GM13976 (cell line): ENCODE results near the gene SNRNP70.
"Not testable (repeated sequence)": the region's sequence is repeated elsewhere in the genome, so short reads cannot be mapped to it uniquely, and the experiment has no call there.

Experiments
- DNase-seq: peaks from one replicate; pipeline ENCODE4 v3.0.0; 2012; ENCODE audit warnings: low spot score
- CTCF ChIP-seq: IDR thresholded peaks from 2 replicates; pipeline ENCODE4 v1.5.1; 2012; ENCODE audit warnings: borderline replicate concordance, mild to moderate bottlenecking; ENCODE audit not compliant: insufficient read depth; ENCODE audit errors: extremely low read depth, missing control alignments, control extremely low read depth
- in situ Hi-C: fragments of 300-500 bp; cut with MboI; formaldehyde crosslinking; loops from one replicate; pipeline ENCODE4 v1.12.0; 2022; ENCODE audit warnings: low sequenced_read_pairs, mixed read lengths, inconsistent platforms; ENCODE audit not compliant: unreplicated experiment

The SNRNP70 gene

GRCh38 chr19:49136771-49137171 lies 51.5 kb downstream of the SNRNP70 start:
- no peak for DNase-seq
- no peak for TF ChIP-seq CTCF
- in situ Hi-C loops: no loop called here

GRCh38 chr19:49140951-49141350 lies 55.7 kb downstream of the SNRNP70 start:
- in situ Hi-C loops: no loop called here
- no peak for DNase-seq
- TF ChIP-seq CTCF: no peak

GRCh38 chr19:49141352-49141751 lies 56.1 kb downstream of the SNRNP70 start:
- TF ChIP-seq CTCF: no peak
- in situ Hi-C loops: no loop called here
- no peak for DNase-seq

DNA sequence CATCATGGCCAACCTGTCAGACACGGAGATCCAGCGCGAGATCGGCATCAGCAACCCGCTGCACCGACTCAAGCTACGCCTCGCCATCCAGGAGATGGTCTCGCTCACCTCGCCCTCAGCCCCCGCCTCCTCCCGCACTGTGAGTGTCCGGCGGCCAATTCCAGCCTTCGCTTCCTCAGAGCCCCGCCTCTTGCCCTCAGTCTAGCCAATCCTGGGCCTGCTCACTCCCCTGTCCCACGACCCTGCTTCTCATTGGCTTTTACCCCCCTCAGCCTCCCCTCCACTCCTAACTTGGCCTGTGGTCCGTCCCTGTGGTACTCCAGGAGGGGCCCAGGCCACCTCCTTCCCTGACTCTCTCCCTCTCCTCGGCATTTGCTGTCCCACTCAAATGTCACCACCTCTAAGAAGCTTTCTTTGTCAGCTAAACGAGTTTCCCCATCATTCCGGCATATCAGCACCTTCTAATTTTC lies 57.6 kb downstream of the SNRNP70 start:
- peak; percentile 89 for DNase-seq
- in situ Hi-C loops: no loop called here

GRCh38 chr19:49145573-49146407 lies 60.5 kb downstream of the SNRNP70 start:
- TF ChIP-seq CTCF: peak; percentile 76
- in situ Hi-C loops: no loop called here
- DNase-seq: peak; percentile 90

More for the DNA sequence above, 57.6 kb downstream of the SNRNP70 start:
- no peak for TF ChIP-seq CTCF

GRCh38 chr19:49146408-49146770 lies 61.1 kb downstream of the SNRNP70 start:
- in situ Hi-C loops: not testable (repeated sequence)

DNA sequence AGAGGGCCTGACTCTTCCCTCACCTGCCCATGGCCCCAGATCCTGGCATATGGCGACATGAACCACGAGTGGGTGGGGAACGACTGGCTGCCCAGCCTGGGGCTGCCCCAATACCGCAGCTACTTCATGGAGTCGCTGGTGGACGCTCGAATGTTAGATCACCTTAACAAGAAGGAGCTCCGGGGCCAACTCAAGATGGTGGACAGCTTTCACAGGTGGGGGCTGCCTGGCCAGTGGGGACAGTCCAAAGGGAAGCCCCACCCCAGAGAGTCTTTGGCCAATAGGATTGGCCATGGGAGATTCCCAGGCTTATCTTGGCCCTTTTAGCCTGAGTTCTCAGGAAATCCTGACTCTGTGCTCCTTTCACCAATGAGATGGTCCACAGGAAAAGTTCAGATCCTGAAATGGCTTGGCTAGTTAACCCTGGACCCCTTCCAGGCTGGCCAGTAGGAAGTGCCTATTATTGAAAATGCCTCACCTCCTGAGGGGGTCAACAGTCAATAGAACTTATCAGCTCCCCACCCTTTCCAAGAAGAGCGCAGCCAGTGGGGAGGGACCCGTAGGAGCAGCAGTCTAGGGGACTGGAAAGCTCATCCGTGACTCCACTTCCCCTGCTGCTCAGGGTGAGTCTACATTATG lies 62.9 kb downstream of the SNRNP70 start:
- DNase-seq: no peak
- in situ Hi-C loops: no loop called here
- TF ChIP-seq CTCF: no peak

More at GRCh38 chr19:49146408-49146770, 61.1 kb downstream of the SNRNP70 start:
- not testable (repeated sequence) for DNase-seq
